Measurements from ENCODE around the gene XPR1. TPM values are rescaled to one million over a fixed set of nuclear protein-coding genes. Genes with fewer than 3 reads are reported as not detected.

Gene XPR1
- total RNA-seq, 1 donor from 2014 or later, result 62.1 TPM

DNA sequence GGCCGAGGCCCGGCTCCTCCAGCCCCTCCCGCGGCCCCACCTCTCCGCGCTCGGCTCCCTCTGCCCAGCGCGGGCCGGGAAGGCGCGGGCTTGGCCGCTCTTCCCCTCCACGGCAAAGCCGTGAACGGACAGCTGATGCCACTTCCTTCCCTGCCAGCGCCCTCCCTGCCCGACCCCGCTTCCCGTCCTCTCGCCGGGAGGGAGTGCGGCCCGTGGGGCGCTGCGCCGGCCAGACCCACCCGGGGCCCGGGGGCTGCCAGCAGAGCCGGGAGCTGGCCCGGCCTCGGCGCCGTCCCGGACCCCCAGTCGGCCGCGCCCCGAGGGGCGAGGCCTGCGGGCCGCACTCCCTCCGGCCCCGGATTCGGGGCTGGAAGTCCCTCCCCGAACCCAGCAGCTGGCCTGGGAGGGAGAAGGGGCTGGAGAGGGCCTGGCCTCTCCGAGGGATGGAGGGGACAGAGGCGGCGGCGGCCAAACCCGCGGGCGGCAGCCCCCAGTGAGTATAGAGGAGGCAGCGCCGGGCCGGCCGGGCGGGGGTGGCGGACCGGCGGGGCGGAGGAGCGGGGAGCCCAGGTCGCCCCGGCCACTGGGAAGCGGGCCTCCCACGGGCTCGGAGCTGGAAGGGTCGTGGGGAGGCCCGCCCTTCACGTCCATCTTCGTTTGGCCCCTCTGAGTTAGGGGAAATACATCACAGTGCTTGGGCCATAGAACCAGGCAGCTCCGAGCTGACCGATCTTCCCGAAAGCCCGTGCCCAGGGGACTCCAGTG is 281.2 kb downstream of the XPR1 start, which contains the start of gene KIAA1614:
Gene KIAA1614 (plus strand): TSS at position 97 of the 765 bp plus-strand sequence. CDS start 347 bp downstream, at position 444.
- no peaks in the 10 kb centered on the region for H3K36me3 Mint-ChIP-seq (ENCODE audit: unreplicated experiment)
- no peak for DNase-seq
- peak within 1 kb of the TSS; percentile 43 for H3K27ac Mint-ChIP-seq (ENCODE audit: unreplicated experiment)
- peaks cover 2% of the 10 kb centered on the region for H3K9me3 Mint-ChIP-seq (ENCODE audit: unreplicated experiment)
- peaks cover 6% of the 10 kb centered on the region for H3K27me3 Mint-ChIP-seq (ENCODE audit: unreplicated experiment)
- peak within 1 kb of the TSS; percentile 83 for H3K4me3 Mint-ChIP-seq (ENCODE audit: unreplicated experiment)
- TF ChIP-seq, protein P1, sequence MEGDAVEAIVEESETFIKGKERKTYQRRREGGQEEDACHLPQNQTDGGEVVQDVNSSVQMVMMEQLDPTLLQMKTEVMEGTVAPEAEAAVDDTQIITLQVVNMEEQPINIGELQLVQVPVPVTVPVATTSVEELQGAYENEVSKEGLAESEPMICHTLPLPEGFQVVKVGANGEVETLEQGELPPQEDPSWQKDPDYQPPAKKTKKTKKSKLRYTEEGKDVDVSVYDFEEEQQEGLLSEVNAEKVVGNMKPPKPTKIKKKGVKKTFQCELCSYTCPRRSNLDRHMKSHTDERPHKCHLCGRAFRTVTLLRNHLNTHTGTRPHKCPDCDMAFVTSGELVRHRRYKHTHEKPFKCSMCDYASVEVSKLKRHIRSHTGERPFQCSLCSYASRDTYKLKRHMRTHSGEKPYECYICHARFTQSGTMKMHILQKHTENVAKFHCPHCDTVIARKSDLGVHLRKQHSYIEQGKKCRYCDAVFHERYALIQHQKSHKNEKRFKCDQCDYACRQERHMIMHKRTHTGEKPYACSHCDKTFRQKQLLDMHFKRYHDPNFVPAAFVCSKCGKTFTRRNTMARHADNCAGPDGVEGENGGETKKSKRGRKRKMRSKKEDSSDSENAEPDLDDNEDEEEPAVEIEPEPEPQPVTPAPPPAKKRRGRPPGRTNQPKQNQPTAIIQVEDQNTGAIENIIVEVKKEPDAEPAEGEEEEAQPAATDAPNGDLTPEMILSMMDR (IDR thresholded peaks at IDR 0.05; ENCODE audit: partially characterized antibody, unreplicated experiment), result no peak
- H3K4me1 Mint-ChIP-seq (ENCODE audit: low read depth, unreplicated experiment), result peaks cover 18% of the 10 kb centered on the region

DNA sequence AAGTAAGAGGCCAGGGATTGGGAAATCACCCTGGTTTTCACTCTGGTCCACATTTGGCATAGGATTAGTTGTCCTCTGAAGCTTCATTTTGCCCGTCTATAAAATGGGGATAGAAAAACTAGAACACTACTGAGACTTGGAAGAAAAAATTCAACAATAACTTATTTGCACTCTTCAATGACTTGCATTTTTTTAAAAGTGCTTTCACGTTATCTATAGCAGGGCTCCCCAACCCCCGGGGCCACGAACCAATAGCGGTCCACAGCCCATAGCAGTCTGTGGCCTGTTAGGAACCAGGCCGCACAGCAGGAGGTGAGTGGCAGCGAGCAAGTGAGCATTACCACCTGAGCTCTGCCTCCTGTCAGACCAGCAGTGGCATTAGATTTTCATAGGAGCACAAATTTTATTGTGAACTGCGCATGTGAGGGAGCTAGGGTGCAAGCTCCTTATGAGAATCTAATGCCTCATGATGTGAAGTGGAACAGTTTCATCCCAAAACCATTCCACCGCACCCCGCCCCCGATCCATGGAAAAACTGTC is 283.7 kb downstream of the XPR1 start:
- DNase-seq, result no peak
- peaks cover 4% of the 10 kb centered on the region for H3K9me3 Mint-ChIP-seq (ENCODE audit: unreplicated experiment)
- no peaks in the 10 kb centered on the region for H3K36me3 Mint-ChIP-seq (ENCODE audit: unreplicated experiment)
- peak overlapping the region; percentile 20 for H3K4me3 Mint-ChIP-seq (ENCODE audit: unreplicated experiment)
- TF ChIP-seq, protein P1 (IDR thresholded peaks at IDR 0.05; ENCODE audit: partially characterized antibody, unreplicated experiment), result no peak
- peaks cover 6% of the 10 kb centered on the region for H3K27me3 Mint-ChIP-seq (ENCODE audit: unreplicated experiment)
- peak overlapping the region; percentile 48 for H3K27ac Mint-ChIP-seq (ENCODE audit: unreplicated experiment)
- peaks cover 29% of the 10 kb centered on the region for H3K4me1 Mint-ChIP-seq (ENCODE audit: low read depth, unreplicated experiment)

DNA sequence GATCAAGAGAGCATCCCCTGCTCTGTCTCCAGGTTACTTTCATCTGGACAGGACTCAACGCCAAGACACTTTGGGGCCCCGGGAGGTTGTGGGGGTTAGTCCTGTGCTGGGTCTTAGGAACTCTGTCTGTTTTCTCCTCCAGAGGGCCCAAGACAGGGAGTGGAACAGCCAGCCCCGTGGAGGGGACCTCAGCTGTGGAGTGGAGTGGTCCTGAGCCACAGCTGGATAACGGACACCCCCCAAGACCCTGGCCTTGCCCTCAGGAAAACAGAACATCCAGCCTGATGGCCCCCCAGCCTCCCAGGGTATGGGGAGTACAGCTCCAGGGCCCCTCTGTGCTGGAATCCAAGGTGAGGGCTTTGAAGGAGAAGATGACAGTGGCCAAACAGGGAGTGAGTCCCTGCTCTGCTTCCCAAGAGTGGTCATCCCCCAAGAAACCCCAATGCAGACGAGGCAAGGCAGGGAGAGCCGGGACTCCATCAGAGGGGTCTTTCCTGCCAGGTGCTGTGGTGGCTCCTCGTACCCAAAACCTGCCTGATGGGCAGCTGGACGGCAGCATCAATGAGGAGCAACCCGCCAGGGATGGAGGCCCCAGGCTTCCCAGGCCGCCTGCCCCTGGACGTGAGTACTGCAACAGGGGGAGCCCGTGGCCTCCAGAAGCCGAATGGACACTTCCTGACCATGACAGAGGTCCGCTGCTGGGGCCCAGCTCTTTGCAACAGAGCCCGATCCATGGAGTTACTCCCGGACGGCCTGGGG is 284.4 kb downstream of the XPR1 start:
- H3K4me3 Mint-ChIP-seq (ENCODE audit: unreplicated experiment), result no peak overlapping the region
- H3K27ac Mint-ChIP-seq (ENCODE audit: unreplicated experiment), result no peak overlapping the region

DNA sequence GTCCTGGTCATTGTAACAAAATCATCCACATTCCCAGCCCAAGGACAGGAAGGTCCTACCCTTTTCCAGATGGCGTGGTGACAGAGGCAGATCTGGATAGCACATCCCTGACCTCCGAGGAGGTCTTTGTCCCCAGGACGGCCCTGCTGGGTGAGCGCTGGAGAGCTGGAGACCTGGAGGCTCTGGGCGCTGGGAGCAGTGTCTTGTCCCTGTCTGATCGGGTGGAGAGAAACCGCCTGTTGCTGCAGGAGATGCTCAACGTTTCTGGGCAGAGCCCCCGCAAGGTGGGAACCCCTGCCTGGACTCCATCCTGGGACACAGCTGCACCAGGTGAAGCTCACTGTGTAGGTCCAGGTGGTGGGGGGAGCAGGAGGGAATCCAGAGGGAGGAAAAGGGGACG is 284.9 kb downstream of the XPR1 start:
- Mint-ChIP-seq H3K4me3 (ENCODE audit: unreplicated experiment) (no peak overlapping the region), H3K27me3 (ENCODE audit: unreplicated experiment) (peaks cover 6% of the 10 kb centered on the region), H3K4me1 (ENCODE audit: low read depth, unreplicated experiment) (peaks cover 27% of the 10 kb centered on the region), H3K36me3 (ENCODE audit: unreplicated experiment) (no peaks in the 10 kb centered on the region), H3K27ac (ENCODE audit: unreplicated experiment) (no peak overlapping the region), H3K9me3 (ENCODE audit: unreplicated experiment) (peaks cover 8% of the 10 kb centered on the region)
- no peak for DNase-seq
- TF ChIP-seq, protein P1 (IDR thresholded peaks at IDR 0.05; ENCODE audit: partially characterized antibody, unreplicated experiment), result no peak

More for the DNA sequence above, 284.4 kb downstream of the XPR1 start:
- no peaks in the 10 kb centered on the region for H3K36me3 Mint-ChIP-seq (ENCODE audit: unreplicated experiment)
- peaks cover 29% of the 10 kb centered on the region for H3K4me1 Mint-ChIP-seq (ENCODE audit: low read depth, unreplicated experiment)
- TF ChIP-seq, protein P1 (IDR thresholded peaks at IDR 0.05; ENCODE audit: partially characterized antibody, unreplicated experiment), result no peak
- peaks cover 6% of the 10 kb centered on the region for H3K27me3 Mint-ChIP-seq (ENCODE audit: unreplicated experiment)
- H3K9me3 Mint-ChIP-seq (ENCODE audit: unreplicated experiment), result peaks cover 8% of the 10 kb centered on the region
- peak; percentile 1 for DNase-seq
